HepG2 (cell line): Measurements from ENCODE around the gene RTN4. TPM values are rescaled to one million over a fixed set of nuclear protein-coding genes. Genes with fewer than 3 reads are reported as not detected.

ENCODE experiments used
- ADNP ChIP-seq: sonication (generic); formaldehyde crosslinking; IDR thresholded peaks from 2 replicates; pipeline ENCODE4 v1.4.0; 2020; ENCODE audit warnings: missing genetic modification reagents
- ARNT ChIP-seq: fragments of 450-650 bp; IDR thresholded peaks from 2 replicates; pipeline ENCODE4 v1.6.1; 2017
- CEBPG ChIP-seq: IDR thresholded peaks from 2 replicates; pipeline ENCODE4 v1.6.1; 2016
- ESRRA ChIP-seq: sonication (generic); formaldehyde crosslinking; IDR thresholded peaks from 2 replicates; pipeline ENCODE4 v1.5.1; 2020; ENCODE audit warnings: mild to moderate bottlenecking, low read depth, missing genetic modification reagents
- HES4 ChIP-seq: sonication (generic); formaldehyde crosslinking; IDR thresholded peaks from 2 replicates; pipeline ENCODE4 v1.9.0; 2021; ENCODE audit warnings: mild to moderate bottlenecking, missing genetic modification reagents, borderline replicate concordance
- KLF11 ChIP-seq: IDR thresholded peaks from 2 replicates; pipeline ENCODE4 v1.6.1; 2016; ENCODE audit warnings: missing compliant biosample characterization
- KLF12 ChIP-seq: sonication (generic); formaldehyde crosslinking; IDR thresholded peaks from 2 replicates; pipeline ENCODE4 v1.4.0; 2020; ENCODE audit warnings: missing genetic modification reagents, borderline replicate concordance
- MAF1 ChIP-seq: sonication (generic); formaldehyde crosslinking; IDR thresholded peaks from 2 replicates; pipeline ENCODE4 v1.5.0; 2020; ENCODE audit warnings: missing genetic modification reagents, borderline replicate concordance
- NFYC ChIP-seq: IDR thresholded peaks from 2 replicates; pipeline ENCODE4 v1.6.1; 2016; ENCODE audit warnings: missing genetic modification reagents, missing compliant biosample characterization
- NR2F6 ChIP-seq, 2 experiments: IDR thresholded peaks; 2 replicates each; pipeline ENCODE4 v1.6.1; 2016; ENCODE audit warnings: antibody characterized with exemption in 1 of 2, mild to moderate bottlenecking in 1 of 2
- POGZ ChIP-seq: sonication (generic); formaldehyde crosslinking; IDR thresholded peaks from 2 replicates; pipeline ENCODE4 v1.4.0; 2020; ENCODE audit warnings: mild to moderate bottlenecking, missing genetic modification reagents
- RCOR2 ChIP-seq: IDR thresholded peaks from 2 replicates; pipeline ENCODE4 v1.6.1; 2016; ENCODE audit warnings: missing biosample characterization, missing genetic modification reagents
- SP2 ChIP-seq: sonication (generic); formaldehyde crosslinking; IDR thresholded peaks from 2 replicates; pipeline ENCODE4 v1.5.1; 2020; ENCODE audit warnings: mild to moderate bottlenecking, missing genetic modification reagents
- THAP11 ChIP-seq: IDR thresholded peaks from 2 replicates; pipeline ENCODE4 v1.6.1; 2016; ENCODE audit warnings: missing biosample characterization, missing genetic modification reagents
- ZNF10 ChIP-seq: sonication (generic); formaldehyde crosslinking; IDR thresholded peaks from 2 replicates; pipeline ENCODE4 v1.4.0; 2020; ENCODE audit warnings: mild to moderate bottlenecking, low read depth, missing genetic modification reagents, borderline replicate concordance
- ZNF230 ChIP-seq: sonication (generic); formaldehyde crosslinking; IDR thresholded peaks from 2 replicates; pipeline ENCODE4 v1.4.0; 2020; ENCODE audit warnings: mild to moderate bottlenecking, missing genetic modification reagents
- ZNF256 ChIP-seq: sonication (generic); formaldehyde crosslinking; conservative IDR thresholded peaks from 2 replicates; pipeline ENCODE4 v1.4.0; 2020; ENCODE audit warnings: missing genetic modification reagents
- ZNF496 ChIP-seq: sonication (generic); formaldehyde crosslinking; IDR thresholded peaks from 2 replicates; pipeline ENCODE4 v1.8.1; 2023; ENCODE audit warnings: mild to moderate bottlenecking, moderate library complexity, missing genetic modification reagents; ENCODE audit not compliant: insufficient replicate concordance
- ZNF501 ChIP-seq: sonication (generic); formaldehyde crosslinking; IDR thresholded peaks from 2 replicates; pipeline ENCODE4 v1.5.1; 2020; ENCODE audit warnings: mild to moderate bottlenecking, moderate library complexity, missing genetic modification reagents
- ZNF556 ChIP-seq: sonication (generic); formaldehyde crosslinking; IDR thresholded peaks from 2 replicates; pipeline ENCODE4 v1.4.0; 2020; ENCODE audit warnings: mild to moderate bottlenecking, missing genetic modification reagents, borderline replicate concordance
- ZNF567 ChIP-seq: sonication (generic); formaldehyde crosslinking; IDR thresholded peaks from 2 replicates; pipeline ENCODE4 v1.8.1; 2023; ENCODE audit warnings: mild to moderate bottlenecking, missing genetic modification reagents, borderline replicate concordance
- ZNF790 ChIP-seq: sonication (generic); formaldehyde crosslinking; IDR thresholded peaks from 2 replicates; pipeline ENCODE4 v1.8.0; 2022; ENCODE audit warnings: missing genetic modification reagents, mild to moderate bottlenecking, borderline replicate concordance
- polyA plus RNA-seq, 8 experiments: library from polyadenylated mRNA; depleted of rRNA in 3 of 8; stranded (reverse) in 7 of 8; unstranded in 1 of 8; fragments of >200 nt; fragmentation: Illumina TruSeq in 4 of 8; extraction: Trizol in 4 of 8; gene quantifications; 2 replicates each; pipeline versions ENCODE4 v1.2.1 to v1.2.3, GENCODE V29; 2011 to 2016; ENCODE audit warnings: low read depth in 4 of 8, missing spikeins in 1 of 8, mixed read lengths in 1 of 8; ENCODE audit not compliant: insufficient read depth in 1 of 8
- total RNA-seq, 5 experiments: library from RNA; depleted of rRNA; stranded (reverse); fragments of >200 nt; fragmentation: Illumina TruSeq; extraction: Trizol; gene quantifications; 2 replicates each; pipeline ENCODE4 v1.2.3, GENCODE V29; 2016; ENCODE audit warnings: low read depth in 1 of 5
- TF ChIP-seq, protein P1 (sequence below): sonication (generic); formaldehyde crosslinking; IDR thresholded peaks from 2 replicates; pipeline ENCODE4 v1.4.0; 2020; ENCODE audit warnings: missing genetic modification reagents
- TF ChIP-seq, protein P2 (sequence below): sonication (generic); formaldehyde crosslinking; IDR thresholded peaks from 2 replicates; pipeline ENCODE4 v1.5.1; 2020; ENCODE audit warnings: mild to moderate bottlenecking, missing genetic modification reagents, borderline replicate concordance
- TF ChIP-seq, protein P3 (sequence below): sonication (generic); formaldehyde crosslinking; IDR thresholded peaks from 2 replicates; pipeline ENCODE4 v1.5.0; 2020; ENCODE audit warnings: mild to moderate bottlenecking, missing genetic modification reagents

The RTN4 gene
- total and polyA plus RNA-seq, 2 of the 13 experiments (the other 11 are each of a cell fraction or from before 2014, with no cell fraction given): 98.4 to 133 TPM

DNA sequence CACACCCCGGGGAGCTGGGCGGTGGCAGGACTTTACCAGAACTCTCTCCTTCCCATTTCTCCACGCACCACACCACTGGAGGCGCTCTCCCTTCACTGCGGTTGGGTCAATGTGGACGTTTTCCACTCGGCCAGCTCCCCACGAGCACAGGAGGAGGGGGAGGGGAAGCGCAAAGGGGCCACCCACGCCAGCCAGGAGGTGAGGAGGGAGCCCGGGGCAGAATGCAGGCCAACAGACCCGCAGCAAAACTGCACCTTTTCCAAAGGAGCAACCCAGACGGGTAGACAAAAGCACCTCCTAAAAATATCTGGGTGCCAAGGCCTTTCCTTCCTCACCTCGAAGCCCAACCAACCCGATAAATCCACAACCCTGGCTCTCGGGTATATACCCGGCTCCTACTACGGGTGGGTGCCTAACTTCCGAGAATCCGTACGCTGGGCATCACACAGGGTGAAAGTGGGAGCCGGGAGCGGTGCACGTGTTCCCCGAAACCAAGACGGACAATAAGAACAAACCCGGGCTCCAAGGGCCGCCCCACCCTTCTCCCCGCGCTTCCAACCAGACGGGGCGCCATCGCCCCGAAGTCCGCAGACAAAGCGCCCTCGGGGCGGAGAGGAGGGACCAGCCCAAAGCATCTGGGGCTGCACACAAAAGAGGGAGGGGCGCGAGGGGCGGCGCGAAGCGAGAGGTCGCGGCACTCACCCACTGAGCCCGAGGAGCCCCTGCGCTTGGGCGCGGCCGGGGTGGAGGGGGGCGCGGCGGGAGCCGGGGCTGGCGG, 1.0 kb downstream of the RTN4 start (continued):
- TF ChIP-seq CEBPG (CRISPR knock-in tag) (no peak), ARNT (no peak), ZNF496 (CRISPR knock-in tag) (no peak), ZNF556 (CRISPR knock-in tag) (peak; percentile 71; the same call in 1 of the 2 replicates), ADNP (CRISPR knock-in tag) (0 out of 2 replicates have a peak, but pooled peaks have one; percentile 25), HES4 (CRISPR knock-in tag) (no peak; the same call in 1 of the 2 replicates), RCOR2 (peak; percentile 28; the same call in 1 of the 2 replicates), THAP11 (CRISPR knock-in tag) (peak; percentile 42), ZNF10 (CRISPR knock-in tag) (no peak), ZNF567 (CRISPR knock-in tag) (no peak), POGZ (CRISPR knock-in tag) (peak; percentile 79), NFYC (CRISPR knock-in tag) (peak; percentile 17; the same call in 1 of the 2 replicates), ZNF230 (CRISPR knock-in tag) (no peak), MAF1 (no peak; the same call in 1 of the 2 replicates), SP2 (peak; percentile 49), ZNF790 (CRISPR knock-in tag) (peak; percentile 10; the same call in 1 of the 2 replicates), ZNF256 (CRISPR knock-in tag) (no peak), ESRRA (peak; percentile 12; the same call in 1 of the 2 replicates), KLF11 (CRISPR knock-in tag) (0 out of 2 replicates have a peak, but pooled peaks have one; percentile 40), NR2F6 (IDR thresholded peaks at IDR 0.05) (no peak), NR2F6 (CRISPR knock-in tag; IDR thresholded peaks at IDR 0.05) (peak; percentile 37), ZNF501 (CRISPR knock-in tag) (peak; percentile 78; the same call in 1 of the 2 replicates), KLF12 (CRISPR knock-in tag) (no peak)
- TF ChIP-seq, protein P1, sequence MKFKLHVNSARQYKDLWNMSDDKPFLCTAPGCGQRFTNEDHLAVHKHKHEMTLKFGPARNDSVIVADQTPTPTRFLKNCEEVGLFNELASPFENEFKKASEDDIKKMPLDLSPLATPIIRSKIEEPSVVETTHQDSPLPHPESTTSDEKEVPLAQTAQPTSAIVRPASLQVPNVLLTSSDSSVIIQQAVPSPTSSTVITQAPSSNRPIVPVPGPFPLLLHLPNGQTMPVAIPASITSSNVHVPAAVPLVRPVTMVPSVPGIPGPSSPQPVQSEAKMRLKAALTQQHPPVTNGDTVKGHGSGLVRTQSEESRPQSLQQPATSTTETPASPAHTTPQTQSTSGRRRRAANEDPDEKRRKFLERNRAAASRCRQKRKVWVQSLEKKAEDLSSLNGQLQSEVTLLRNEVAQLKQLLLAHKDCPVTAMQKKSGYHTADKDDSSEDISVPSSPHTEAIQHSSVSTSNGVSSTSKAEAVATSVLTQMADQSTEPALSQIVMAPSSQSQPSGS: peak; percentile 61; the same call in 1 of the 2 replicates
- TF ChIP-seq, protein P2, sequence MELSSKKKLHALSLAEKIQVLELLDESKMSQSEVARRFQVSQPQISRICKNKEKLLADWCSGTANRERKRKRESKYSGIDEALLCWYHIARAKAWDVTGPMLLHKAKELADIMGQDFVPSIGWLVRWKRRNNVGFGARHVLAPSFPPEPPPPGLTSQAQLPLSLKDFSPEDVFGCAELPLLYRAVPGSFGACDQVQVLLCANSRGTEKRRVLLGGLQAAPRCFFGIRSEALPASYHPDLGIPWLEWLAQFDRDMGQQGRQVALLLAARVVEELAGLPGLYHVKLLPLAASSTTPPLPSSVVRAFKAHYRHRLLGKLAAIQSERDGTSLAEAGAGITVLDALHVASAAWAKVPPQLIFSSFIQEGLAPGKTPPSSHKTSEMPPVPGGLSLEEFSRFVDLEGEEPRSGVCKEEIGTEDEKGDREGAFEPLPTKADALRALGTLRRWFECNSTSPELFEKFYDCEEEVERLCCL (CRISPR knock-in tag): no peak; the same call in 1 of the 2 replicates
- TF ChIP-seq, protein P3, sequence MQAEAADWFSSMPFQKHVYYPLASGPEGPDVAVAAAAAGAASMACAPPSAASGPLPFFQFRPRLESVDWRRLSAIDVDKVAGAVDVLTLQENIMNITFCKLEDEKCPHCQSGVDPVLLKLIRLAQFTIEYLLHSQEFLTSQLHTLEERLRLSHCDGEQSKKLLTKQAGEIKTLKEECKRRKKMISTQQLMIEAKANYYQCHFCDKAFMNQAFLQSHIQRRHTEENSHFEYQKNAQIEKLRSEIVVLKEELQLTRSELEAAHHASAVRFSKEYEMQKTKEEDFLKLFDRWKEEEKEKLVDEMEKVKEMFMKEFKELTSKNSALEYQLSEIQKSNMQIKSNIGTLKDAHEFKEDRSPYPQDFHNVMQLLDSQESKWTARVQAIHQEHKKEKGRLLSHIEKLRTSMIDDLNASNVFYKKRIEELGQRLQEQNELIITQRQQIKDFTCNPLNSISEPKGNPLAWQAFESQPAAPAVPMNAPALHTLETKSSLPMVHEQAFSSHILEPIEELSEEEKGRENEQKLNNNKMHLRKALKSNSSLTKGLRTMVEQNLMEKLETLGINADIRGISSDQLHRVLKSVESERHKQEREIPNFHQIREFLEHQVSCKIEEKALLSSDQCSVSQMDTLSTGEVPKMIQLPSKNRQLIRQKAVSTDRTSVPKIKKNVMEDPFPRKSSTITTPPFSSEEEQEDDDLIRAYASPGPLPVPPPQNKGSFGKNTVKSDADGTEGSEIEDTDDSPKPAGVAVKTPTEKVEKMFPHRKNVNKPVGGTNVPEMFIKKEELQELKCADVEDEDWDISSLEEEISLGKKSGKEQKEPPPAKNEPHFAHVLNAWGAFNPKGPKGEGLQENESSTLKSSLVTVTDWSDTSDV: 0 out of 2 replicates have a peak, but pooled peaks have one; percentile 79
